ENCODE measurements around the gene MYD88. TPM values are rescaled to one million over a fixed set of nuclear protein-coding genes. Genes with fewer than 3 reads are reported as not detected.

The MYD88 gene
- total RNA-seq, 1 experiment from 2014 or later = 21.2 TPM

GRCh38 chr3:38119821-38120692, 18.4 kb upstream of the MYD88 start:
- no peaks in the 10 kb centered on the region for H3K9me3 ChIP-seq
- H3K27ac Mint-ChIP-seq (ENCODE audit: unreplicated experiment) = no peak overlapping the region
- intact Hi-C loops (cut with micrococcal nuclease; ENCODE audit: unreplicated experiment) = no loop called here
- H3K9me3 Mint-ChIP-seq (ENCODE audit: unreplicated experiment) = no peaks in the 10 kb centered on the region
- peak in 1 of 2 experiments; percentile 31 for DNase-seq
- peaks cover 15% of the 10 kb centered on the region for H3K36me3 ChIP-seq (ENCODE audit: control insufficient read depth, insufficient read depth, low read length)
- H3K27me3 Mint-ChIP-seq (ENCODE audit: insufficient read depth, unreplicated experiment) = no peaks in the 10 kb centered on the region
- H3K36me3 Mint-ChIP-seq (ENCODE audit: insufficient read depth, unreplicated experiment) = peaks cover 94% of the 10 kb centered on the region
- no TSS peak for BruUV-seq (replicated peaks)
- H3K4me3 Mint-ChIP-seq (ENCODE audit: unreplicated experiment) = no peak overlapping the region
- ChIA-PET POLR2A (interaction anchor here (0.6 to 2.0 kb wide), 2 partner anchors 14 to 45 kb away, joined by 3 to 5 read pairs; partner anchors contain the start of gene OXSR1), CTCF (interaction anchor here (0.5 to 0.8 kb wide), 2 partner anchors 17 to 375 kb away, joined by 3 to 5 read pairs; partner anchors contain the start of gene ACAA1)
- H3K27me3 ChIP-seq (replicated peaks; ENCODE audit: control insufficient read depth, insufficient read depth, low read length) = no peaks in the 10 kb centered on the region
- peaks cover 12% of the 10 kb centered on the region; the same call in 1 of the 2 replicates for H3K4me1 ChIP-seq
- peaks cover 34% of the 10 kb centered on the region for H3K4me1 Mint-ChIP-seq (ENCODE audit: low read depth, unreplicated experiment)
- no peak for TF ChIP-seq CTCF (IDR thresholded peaks at IDR 0.05; ENCODE audit: insufficient read depth in 1 of 2, low read depth in 1 of 2, low read length in 1 of 2, severe bottlenecking in 1 of 2, unreplicated experiment in 1 of 2)
- no peak overlapping the region for H3K4me3 ChIP-seq (ENCODE audit: low read depth, low read length)

- BruUV-seq (replicated peaks) = no TSS peak
- Mint-ChIP-seq H3K4me1 (ENCODE audit: low read depth, unreplicated experiment) (peaks cover 42% of the 10 kb centered on the region), H3K27me3 (ENCODE audit: insufficient read depth, unreplicated experiment) (no peaks in the 10 kb centered on the region), H3K27ac (ENCODE audit: unreplicated experiment) (no peak overlapping the region), H3K36me3 (ENCODE audit: insufficient read depth, unreplicated experiment) (peaks cover 96% of the 10 kb centered on the region), H3K9me3 (ENCODE audit: unreplicated experiment) (no peaks in the 10 kb centered on the region), H3K4me3 (ENCODE audit: unreplicated experiment) (no peak overlapping the region)
- intact Hi-C loops (cut with micrococcal nuclease; ENCODE audit: unreplicated experiment) = no loop called here
- no peak for TF ChIP-seq CTCF (IDR thresholded peaks at IDR 0.05; ENCODE audit: insufficient read depth in 1 of 2, low read depth in 1 of 2, low read length in 1 of 2, severe bottlenecking in 1 of 2, unreplicated experiment in 1 of 2)
- Histone ChIP-seq H3K27me3 (replicated peaks; ENCODE audit: control insufficient read depth, insufficient read depth, low read length) (no peaks in the 10 kb centered on the region), H3K36me3 (ENCODE audit: control insufficient read depth, insufficient read depth, low read length) (peaks cover 16% of the 10 kb centered on the region), H3K4me1 (peaks cover 20% of the 10 kb centered on the region), H3K9me3 (no peaks in the 10 kb centered on the region), H3K4me3 (ENCODE audit: low read depth, low read length) (no peak overlapping the region)
- DNase-seq = peak in 1 of 2 experiments; percentile 30
- ChIA-PET POLR2A (interaction anchor here (0.6 to 2.0 kb wide), 2 partner anchors 13 to 44 kb away, joined by 3 to 5 read pairs; partner anchors contain the start of gene OXSR1), CTCF (interaction anchor here (0.8 kb wide), 1 partner anchor 16 kb away, joined by 3 read pairs; the partner anchor contains the start of gene ACAA1)
Measured at GRCh38 chr3:38120693-38121450, 17.6 kb upstream of the MYD88 start.

GRCh38 chr3:38121451-38121831, 17.0 kb upstream of the MYD88 start:
- peaks cover 43% of the 10 kb centered on the region for H3K4me1 Mint-ChIP-seq (ENCODE audit: low read depth, unreplicated experiment)
- no peak overlapping the region for H3K4me3 ChIP-seq (ENCODE audit: low read depth, low read length)
- peaks cover 26% of the 10 kb centered on the region for H3K4me1 ChIP-seq
- peaks cover 93% of the 10 kb centered on the region for H3K36me3 Mint-ChIP-seq (ENCODE audit: insufficient read depth, unreplicated experiment)
- H3K27me3 Mint-ChIP-seq (ENCODE audit: insufficient read depth, unreplicated experiment) = no peaks in the 10 kb centered on the region
- POLR2A ChIA-PET = no interaction called here
- no peak overlapping the region for H3K4me3 Mint-ChIP-seq (ENCODE audit: unreplicated experiment)
- intact Hi-C loops (cut with micrococcal nuclease; ENCODE audit: unreplicated experiment) = no loop called here
- CTCF ChIA-PET = no interaction called here
- H3K27ac Mint-ChIP-seq (ENCODE audit: unreplicated experiment) = no peak overlapping the region
- no TSS peak for BruUV-seq (replicated peaks)
- H3K27me3 ChIP-seq (replicated peaks; ENCODE audit: control insufficient read depth, insufficient read depth, low read length) = no peaks in the 10 kb centered on the region
- DNase-seq = no peak
- H3K36me3 ChIP-seq (ENCODE audit: control insufficient read depth, insufficient read depth, low read length) = peaks cover 18% of the 10 kb centered on the region
- H3K9me3 Mint-ChIP-seq (ENCODE audit: unreplicated experiment) = no peaks in the 10 kb centered on the region
- no peaks in the 10 kb centered on the region for H3K9me3 ChIP-seq
- no peak for TF ChIP-seq CTCF (IDR thresholded peaks at IDR 0.05; ENCODE audit: insufficient read depth in 1 of 2, low read depth in 1 of 2, low read length in 1 of 2, severe bottlenecking in 1 of 2, unreplicated experiment in 1 of 2)

Measured in Caco-2 (cell line).